C1 segment of cervical spinal cord (tissue), 14 donors: Measurements from ENCODE around the gene HEPHL1.
"Not testable (repeated sequence)": the region's sequence is repeated elsewhere in the genome, so short reads cannot be mapped to it uniquely, and the experiment has no call there.

Experiments used
- DNase-seq, 14 donors: peaks; one replicate each; lab custom pipeline; 2025; lab: John Stamatoyannopoulos, UW

HEPHL1 gene

GRCh38 chr11:94150704-94151685 lies 129.8 kb downstream of the HEPHL1 start:
- DNase-seq: no peak

- DNase-seq: no peak
Measured at GRCh38 chr11:94151903-94152677, 130.9 kb downstream of the HEPHL1 start.

- no peak for DNase-seq
Measured at GRCh38 chr11:94152678-94153065, 131.5 kb downstream of the HEPHL1 start.

GRCh38 chr11:94153320-94153719 lies 132.2 kb downstream of the HEPHL1 start:
- DNase-seq: no peak

GRCh38 chr11:94154095-94154856 lies 133.1 kb downstream of the HEPHL1 start:
- DNase-seq: no peak

GRCh38 chr11:94157339-94157738 lies 136.2 kb downstream of the HEPHL1 start:
- DNase-seq: not testable (repeated sequence)
